K562 (cell line): ENCODE results near the gene MAN1A1. TPM values are rescaled to one million over a fixed set of nuclear protein-coding genes. Genes with fewer than 3 reads are reported as not detected.

Source experiments
- E2F8 ChIP-seq: fragments of 450-650 bp; IDR thresholded peaks from 2 replicates; pipeline ENCODE4 v1.7.1; 2018; ENCODE audit warnings: mild to moderate bottlenecking, low read depth; ENCODE audit not compliant: partially characterized antibody
- ELF4 ChIP-seq: fragments of 450-650 bp; formaldehyde crosslinking; IDR thresholded peaks from 2 replicates; pipeline ENCODE4 v1.4.0; 2022; ENCODE audit warnings: missing genetic modification characterization
- ERF ChIP-seq: fragments of 450-650 bp; formaldehyde crosslinking; IDR thresholded peaks from 2 replicates; pipeline ENCODE4 v1.4.0; 2020; ENCODE audit warnings: mild to moderate bottlenecking, mixed read lengths
- ETV1 ChIP-seq: fragments of 450-650 bp; conservative IDR thresholded peaks from 2 replicates; pipeline ENCODE4 v1.6.1; 2016; ENCODE audit warnings: missing genetic modification characterization, control low read depth, low read depth, missing compliant biosample characterization
- FOXJ3 ChIP-seq: sonication (generic); formaldehyde crosslinking; IDR thresholded peaks from 2 replicates; pipeline ENCODE4 v1.4.0; 2020; ENCODE audit warnings: mild to moderate bottlenecking, missing genetic modification reagents
- LARP7 ChIP-seq: fragments of 450-650 bp; IDR thresholded peaks from 2 replicates; pipeline ENCODE4 v1.6.1; 2016
- NBN ChIP-seq: fragments of 450-650 bp; IDR thresholded peaks from 2 replicates; pipeline ENCODE4 v1.6.1; 2016; ENCODE audit warnings: low read depth, mild to moderate bottlenecking
- POLR2A ChIP-seq: fragments of 450-650 bp; conservative IDR thresholded peaks from 2 replicates; pipeline ENCODE4 v1.6.1; 2016
- SRF ChIP-seq, 2 experiments: fragments of 250-450, 450-650 bp in 1 of 2; sonication (Bioruptor Pico) in 1 of 2; sonication (generic) in 1 of 2; formaldehyde crosslinking; IDR thresholded peaks; 2 replicates each; pipeline versions ENCODE4 v1.5.0 to v1.5.1; 2020 to 2022; ENCODE audit warnings: mild to moderate bottlenecking in 1 of 2, missing genetic modification reagents in 1 of 2
- ZNF316 ChIP-seq: fragments of 450-650 bp; IDR thresholded peaks from 2 replicates; pipeline ENCODE4 v1.6.1; 2016
- ZNF445 ChIP-seq: fragments of 250-450 bp; sonication (Bioruptor Pico); IDR thresholded peaks from 2 replicates; pipeline ENCODE4 v1.4.0; 2020; ENCODE audit warnings: low read depth, mild to moderate bottlenecking, moderate library complexity
- polyA plus RNA-seq, 8 experiments: library from polyadenylated mRNA; depleted of rRNA in 4 of 8; stranded (reverse) in 5 of 8; unstranded in 3 of 8; fragments of >200 nt; fragmentation: Nextera tagmentation in 2 of 8; fragmentation: Illumina TruSeq in 1 of 8; extraction: Ambion mirVana in 2 of 8; extraction: Trizol in 1 of 8; gene quantifications; 2 replicates each; pipeline versions ENCODE4 v1.2.1 to v1.2.3, GENCODE V29; 2011 to 2014; ENCODE audit warnings: inconsistent platforms in 1 of 8, missing spikeins in 1 of 8
- total RNA-seq, 7 experiments: library from RNA; depleted of rRNA in 6 of 7; stranded (reverse); fragments of >200 nt in 6 of 7; fragmentation: Illumina TruSeq in 2 of 7; extraction: Trizol in 2 of 7; gene quantifications; 2 replicates each; pipeline versions ENCODE4 v1.2.1 to v1.2.3, GENCODE V29; 2011 to 2021; ENCODE audit warnings: low replicate concordance in 1 of 7
- TF ChIP-seq, protein P1 (sequence below), 2 experiments: IDR thresholded peaks; 2 replicates each; pipeline ENCODE4 v1.6.1; 2012; ENCODE audit warnings: improper control_type of control experiment in 2 of 2, low read depth in 2 of 2, low read length in 2 of 2, borderline replicate concordance in 1 of 2
- TF ChIP-seq, protein P2 (sequence below): IDR thresholded peaks from 2 replicates; pipeline ENCODE4 v1.6.1; 2011; ENCODE audit warnings: borderline replicate concordance, low read depth, mild to moderate bottlenecking, moderate library complexity, low read length; ENCODE audit not compliant: insufficient read depth, poor library complexity, severe bottlenecking

The MAN1A1 gene
- total and polyA plus RNA-seq, 9 of the 15 experiments (the other 6 are each of a cell fraction or from before 2014, with no cell fraction given) = 24.5 to 78.4 (median 59.7) TPM

DNA sequence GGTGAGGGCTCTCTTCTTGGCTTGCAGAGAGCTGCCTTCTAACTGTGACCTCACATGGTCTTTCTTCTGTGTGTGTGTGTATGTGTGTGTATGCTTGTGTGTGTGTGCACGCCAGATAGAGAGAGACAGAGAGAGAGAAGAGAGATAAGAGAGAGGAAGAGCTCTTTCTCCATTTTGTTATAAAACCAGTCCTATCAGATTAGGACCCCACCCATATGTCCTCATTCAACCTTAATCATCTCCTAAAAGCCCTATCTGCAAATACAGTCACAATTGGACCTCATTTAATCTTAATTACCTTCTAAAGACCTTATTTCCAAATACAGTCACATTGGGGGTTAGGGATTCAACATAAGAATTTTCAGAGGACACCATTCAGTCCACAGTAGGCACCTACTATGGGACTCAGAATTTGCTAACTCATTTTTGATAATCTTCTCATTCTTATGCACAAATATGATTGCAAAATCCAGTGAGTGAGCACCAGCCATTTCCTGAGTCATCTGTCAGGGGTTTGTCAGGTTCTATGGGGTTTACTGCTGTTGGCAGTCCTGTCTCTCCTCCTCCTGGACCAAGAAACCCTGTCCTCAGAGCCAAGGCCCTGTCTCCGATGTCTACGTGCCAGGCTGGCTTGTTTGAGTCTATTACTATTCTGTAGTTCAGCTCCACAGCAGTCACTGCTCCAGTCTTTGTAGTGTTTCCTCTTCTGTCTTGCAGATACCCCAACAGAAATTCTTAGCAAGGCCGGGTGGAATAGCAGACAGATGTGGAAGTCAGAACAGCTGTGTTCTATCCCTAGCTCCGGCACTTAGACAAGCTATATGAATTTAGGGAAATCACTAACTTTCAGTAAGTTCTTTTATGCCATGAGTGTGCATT is 212.1 kb downstream of the MAN1A1 start (continued):
- TF ChIP-seq ZNF445 (CRISPR knock-in tag) (no peak), SRF (CRISPR knock-in tag; IDR thresholded peaks at IDR 0.05) (no peak), POLR2A (0 out of 2 replicates have a peak, but pooled peaks have one; percentile 41), NBN (peak; percentile 89), FOXJ3 (CRISPR knock-in tag) (no peak), E2F8 (peak; percentile 41), ERF (CRISPR knock-in tag) (0 out of 2 replicates have a peak, but pooled peaks have one; percentile 15), ELF4 (CRISPR knock-in tag) (peak; percentile 94; the same call in 1 of the 2 replicates), LARP7 (0 out of 2 replicates have a peak, but pooled peaks have one; percentile 50), ZNF316 (peak; percentile 96), ETV1 (peak; percentile 58)
- TF ChIP-seq, protein P1, sequence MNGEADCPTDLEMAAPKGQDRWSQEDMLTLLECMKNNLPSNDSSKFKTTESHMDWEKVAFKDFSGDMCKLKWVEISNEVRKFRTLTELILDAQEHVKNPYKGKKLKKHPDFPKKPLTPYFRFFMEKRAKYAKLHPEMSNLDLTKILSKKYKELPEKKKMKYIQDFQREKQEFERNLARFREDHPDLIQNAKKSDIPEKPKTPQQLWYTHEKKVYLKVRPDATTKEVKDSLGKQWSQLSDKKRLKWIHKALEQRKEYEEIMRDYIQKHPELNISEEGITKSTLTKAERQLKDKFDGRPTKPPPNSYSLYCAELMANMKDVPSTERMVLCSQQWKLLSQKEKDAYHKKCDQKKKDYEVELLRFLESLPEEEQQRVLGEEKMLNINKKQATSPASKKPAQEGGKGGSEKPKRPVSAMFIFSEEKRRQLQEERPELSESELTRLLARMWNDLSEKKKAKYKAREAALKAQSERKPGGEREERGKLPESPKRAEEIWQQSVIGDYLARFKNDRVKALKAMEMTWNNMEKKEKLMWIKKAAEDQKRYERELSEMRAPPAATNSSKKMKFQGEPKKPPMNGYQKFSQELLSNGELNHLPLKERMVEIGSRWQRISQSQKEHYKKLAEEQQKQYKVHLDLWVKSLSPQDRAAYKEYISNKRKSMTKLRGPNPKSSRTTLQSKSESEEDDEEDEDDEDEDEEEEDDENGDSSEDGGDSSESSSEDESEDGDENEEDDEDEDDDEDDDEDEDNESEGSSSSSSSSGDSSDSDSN (IDR thresholded peaks at IDR 0.05; ENCODE audit: borderline replicate concordance in 1 of 2, low read depth in 2 of 2, low read length in 2 of 2) = no peak
- TF ChIP-seq, protein P2, sequence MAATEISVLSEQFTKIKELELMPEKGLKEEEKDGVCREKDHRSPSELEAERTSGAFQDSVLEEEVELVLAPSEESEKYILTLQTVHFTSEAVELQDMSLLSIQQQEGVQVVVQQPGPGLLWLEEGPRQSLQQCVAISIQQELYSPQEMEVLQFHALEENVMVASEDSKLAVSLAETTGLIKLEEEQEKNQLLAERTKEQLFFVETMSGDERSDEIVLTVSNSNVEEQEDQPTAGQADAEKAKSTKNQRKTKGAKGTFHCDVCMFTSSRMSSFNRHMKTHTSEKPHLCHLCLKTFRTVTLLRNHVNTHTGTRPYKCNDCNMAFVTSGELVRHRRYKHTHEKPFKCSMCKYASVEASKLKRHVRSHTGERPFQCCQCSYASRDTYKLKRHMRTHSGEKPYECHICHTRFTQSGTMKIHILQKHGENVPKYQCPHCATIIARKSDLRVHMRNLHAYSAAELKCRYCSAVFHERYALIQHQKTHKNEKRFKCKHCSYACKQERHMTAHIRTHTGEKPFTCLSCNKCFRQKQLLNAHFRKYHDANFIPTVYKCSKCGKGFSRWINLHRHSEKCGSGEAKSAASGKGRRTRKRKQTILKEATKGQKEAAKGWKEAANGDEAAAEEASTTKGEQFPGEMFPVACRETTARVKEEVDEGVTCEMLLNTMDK = no peak
